Measurements from ENCODE around the gene C9orf72. TPM values are rescaled to one million over a fixed set of nuclear protein-coding genes. Genes with fewer than 3 reads are reported as not detected.

The C9orf72 gene
- total RNA-seq, 1 donor from 2014 or later = 10.2 TPM

DNA sequence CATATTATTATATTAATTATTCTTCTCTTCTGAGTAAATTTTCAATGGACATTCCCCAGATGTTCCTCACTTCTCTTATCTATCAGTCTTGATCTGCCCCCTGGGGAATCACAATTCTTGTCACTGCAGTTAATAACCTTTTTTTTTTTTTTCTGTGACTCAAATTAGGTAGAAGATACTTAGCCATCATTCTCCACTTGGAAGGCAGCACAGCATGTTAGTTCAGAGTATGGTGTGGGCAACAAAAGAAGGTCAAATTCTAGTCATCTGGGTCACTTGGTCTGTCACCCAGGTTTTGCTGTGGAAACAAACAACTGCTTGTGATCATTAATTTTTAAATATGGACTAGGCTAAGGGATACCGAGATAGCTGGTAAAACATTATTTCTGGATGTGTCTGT is 35.5 kb downstream of the C9orf72 start:
- Mint-ChIP-seq H3K4me1 (ENCODE audit: unreplicated experiment) (peaks cover 44% of the 10 kb centered on the region), H3K27me3 (ENCODE audit: unreplicated experiment) (peaks cover 7% of the 10 kb centered on the region), H3K4me3 (ENCODE audit: unreplicated experiment) (no peak overlapping the region), H3K27ac (ENCODE audit: unreplicated experiment) (no peak overlapping the region), H3K9me3 (ENCODE audit: unreplicated experiment) (no peaks in the 10 kb centered on the region), H3K36me3 (ENCODE audit: unreplicated experiment) (no peaks in the 10 kb centered on the region)
- TF ChIP-seq, protein P1, sequence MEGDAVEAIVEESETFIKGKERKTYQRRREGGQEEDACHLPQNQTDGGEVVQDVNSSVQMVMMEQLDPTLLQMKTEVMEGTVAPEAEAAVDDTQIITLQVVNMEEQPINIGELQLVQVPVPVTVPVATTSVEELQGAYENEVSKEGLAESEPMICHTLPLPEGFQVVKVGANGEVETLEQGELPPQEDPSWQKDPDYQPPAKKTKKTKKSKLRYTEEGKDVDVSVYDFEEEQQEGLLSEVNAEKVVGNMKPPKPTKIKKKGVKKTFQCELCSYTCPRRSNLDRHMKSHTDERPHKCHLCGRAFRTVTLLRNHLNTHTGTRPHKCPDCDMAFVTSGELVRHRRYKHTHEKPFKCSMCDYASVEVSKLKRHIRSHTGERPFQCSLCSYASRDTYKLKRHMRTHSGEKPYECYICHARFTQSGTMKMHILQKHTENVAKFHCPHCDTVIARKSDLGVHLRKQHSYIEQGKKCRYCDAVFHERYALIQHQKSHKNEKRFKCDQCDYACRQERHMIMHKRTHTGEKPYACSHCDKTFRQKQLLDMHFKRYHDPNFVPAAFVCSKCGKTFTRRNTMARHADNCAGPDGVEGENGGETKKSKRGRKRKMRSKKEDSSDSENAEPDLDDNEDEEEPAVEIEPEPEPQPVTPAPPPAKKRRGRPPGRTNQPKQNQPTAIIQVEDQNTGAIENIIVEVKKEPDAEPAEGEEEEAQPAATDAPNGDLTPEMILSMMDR (IDR thresholded peaks at IDR 0.05) = no peak
- DNase-seq (ENCODE audit: extremely low spot score, unreplicated experiment) = no peak

DNA sequence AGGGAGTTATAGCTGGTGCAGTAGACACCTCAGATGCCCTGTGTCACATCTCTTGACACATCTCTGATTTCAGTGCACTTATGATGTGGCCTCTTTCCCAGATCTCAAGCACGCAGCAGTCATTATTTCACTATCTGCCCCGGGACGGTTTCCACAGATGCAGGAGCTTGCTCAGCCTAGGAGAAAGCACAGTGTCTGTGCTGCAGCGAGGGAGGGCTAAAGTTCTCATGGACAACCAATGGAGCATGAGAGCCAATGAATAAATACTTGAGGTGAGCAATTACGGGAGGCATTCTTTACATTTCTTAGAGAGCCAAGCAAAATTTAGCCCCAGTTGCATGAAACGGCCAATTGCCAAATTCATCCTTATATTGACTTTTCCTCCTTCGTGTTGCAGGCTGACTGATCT is 36.2 kb downstream of the C9orf72 start:
- Mint-ChIP-seq H3K27ac (ENCODE audit: unreplicated experiment) (no peak overlapping the region), H3K4me1 (ENCODE audit: unreplicated experiment) (peaks cover 37% of the 10 kb centered on the region), H3K27me3 (ENCODE audit: unreplicated experiment) (peaks cover 10% of the 10 kb centered on the region), H3K36me3 (ENCODE audit: unreplicated experiment) (no peaks in the 10 kb centered on the region), H3K9me3 (ENCODE audit: unreplicated experiment) (no peaks in the 10 kb centered on the region), H3K4me3 (ENCODE audit: unreplicated experiment) (no peak overlapping the region)
- DNase-seq (ENCODE audit: extremely low spot score, unreplicated experiment) = no peak
- TF ChIP-seq, protein P1 (IDR thresholded peaks at IDR 0.05) = no peak

DNA sequence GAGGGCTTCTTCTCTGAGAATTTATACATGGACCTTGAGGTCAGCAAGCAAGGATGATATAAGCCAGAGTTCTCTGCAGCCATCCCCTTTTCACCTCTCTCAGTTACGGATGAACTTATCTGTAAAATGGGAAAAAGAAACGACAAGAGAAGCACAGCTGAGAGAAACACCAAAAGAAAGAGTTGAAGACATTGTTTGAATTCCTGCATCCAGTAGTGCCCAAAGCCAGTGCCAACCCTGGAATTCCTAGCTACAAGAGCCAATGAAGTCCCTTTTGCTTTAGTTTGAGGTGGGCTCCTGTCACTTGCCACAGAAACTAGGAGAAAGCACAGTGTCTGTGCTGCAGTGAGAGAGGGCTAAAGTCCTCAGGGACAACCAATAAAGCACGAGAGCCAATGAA is 37.1 kb downstream of the C9orf72 start:
- Mint-ChIP-seq H3K27ac (ENCODE audit: unreplicated experiment) (no peak overlapping the region), H3K9me3 (ENCODE audit: unreplicated experiment) (no peaks in the 10 kb centered on the region), H3K27me3 (ENCODE audit: unreplicated experiment) (peaks cover 10% of the 10 kb centered on the region), H3K36me3 (ENCODE audit: unreplicated experiment) (no peaks in the 10 kb centered on the region), H3K4me1 (ENCODE audit: unreplicated experiment) (peaks cover 31% of the 10 kb centered on the region), H3K4me3 (ENCODE audit: unreplicated experiment) (no peak overlapping the region)
- TF ChIP-seq, protein P1 (IDR thresholded peaks at IDR 0.05) = no peak
- DNase-seq (ENCODE audit: extremely low spot score, unreplicated experiment) = no peak

DNA sequence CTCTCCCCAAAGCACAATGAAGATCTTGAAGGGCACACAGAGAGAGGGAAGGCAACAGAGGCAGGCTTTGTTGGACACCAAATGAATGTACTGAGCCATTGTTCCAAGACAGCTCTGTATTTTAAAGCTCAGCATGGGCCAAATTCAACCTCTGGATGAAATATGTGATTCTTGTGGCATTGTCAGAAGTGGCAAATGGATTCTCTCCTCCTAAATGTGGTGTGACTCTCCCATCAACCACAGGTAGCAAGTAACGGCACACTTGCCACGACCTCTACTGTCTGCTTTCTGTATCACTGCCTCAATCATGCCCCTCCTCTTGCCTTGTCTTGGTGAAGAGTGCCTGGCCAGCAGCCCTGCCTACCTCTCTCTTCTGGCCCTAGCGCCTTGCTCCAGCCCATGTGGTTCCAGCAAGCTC is 37.6 kb downstream of the C9orf72 start:
- TF ChIP-seq, protein P1 (IDR thresholded peaks at IDR 0.05) = peak; percentile 13
- Mint-ChIP-seq H3K4me1 (ENCODE audit: unreplicated experiment) (peaks cover 30% of the 10 kb centered on the region), H3K36me3 (ENCODE audit: unreplicated experiment) (no peaks in the 10 kb centered on the region), H3K27me3 (ENCODE audit: unreplicated experiment) (peaks cover 14% of the 10 kb centered on the region), H3K4me3 (ENCODE audit: unreplicated experiment) (no peak overlapping the region), H3K9me3 (ENCODE audit: unreplicated experiment) (no peaks in the 10 kb centered on the region), H3K27ac (ENCODE audit: unreplicated experiment) (no peak overlapping the region)
- no peak for DNase-seq (ENCODE audit: extremely low spot score, unreplicated experiment)

DNA sequence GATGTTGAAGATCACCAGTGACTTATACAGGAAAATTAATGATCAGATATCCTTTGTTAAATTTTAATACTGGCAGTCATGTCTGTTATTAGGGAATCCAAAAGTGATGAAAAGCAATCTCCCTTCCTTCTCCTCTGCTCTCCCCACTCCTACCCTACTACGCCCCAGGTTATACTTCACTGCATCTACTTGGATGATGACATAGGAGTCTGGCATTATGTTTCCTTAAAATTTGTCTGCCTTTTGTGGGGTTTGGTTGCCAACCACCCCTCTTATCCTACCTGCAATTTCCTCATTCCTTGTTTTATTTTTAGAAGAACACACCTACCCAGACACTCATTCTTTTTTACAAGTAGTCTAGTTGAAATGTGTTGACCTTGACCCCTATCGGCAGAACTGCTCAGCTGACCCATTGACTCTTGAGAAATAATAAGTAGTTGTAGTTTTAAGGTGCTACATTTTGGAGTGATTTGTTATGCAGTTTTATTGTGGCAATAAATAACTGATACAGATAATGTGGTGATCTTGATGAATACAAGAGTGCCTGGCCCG is 38.5 kb downstream of the C9orf72 start:
- Mint-ChIP-seq H3K9me3 (ENCODE audit: unreplicated experiment) (no peaks in the 10 kb centered on the region), H3K4me1 (ENCODE audit: unreplicated experiment) (peaks cover 22% of the 10 kb centered on the region), H3K27ac (ENCODE audit: unreplicated experiment) (no peak overlapping the region), H3K27me3 (ENCODE audit: unreplicated experiment) (peaks cover 14% of the 10 kb centered on the region), H3K4me3 (ENCODE audit: unreplicated experiment) (no peak overlapping the region), H3K36me3 (ENCODE audit: unreplicated experiment) (no peaks in the 10 kb centered on the region)
- no peak for DNase-seq (ENCODE audit: extremely low spot score, unreplicated experiment)
- TF ChIP-seq, protein P1 (IDR thresholded peaks at IDR 0.05) = no peak
